GM04504 (cell line): ENCODE measurements around the gene SLCO2A1.

Source experiments
- DNase-seq: peaks from one replicate; pipeline ENCODE4 v3.0.0-alpha.2; 2012; ENCODE audit warnings: low read depth

Gene SLCO2A1

DNA sequence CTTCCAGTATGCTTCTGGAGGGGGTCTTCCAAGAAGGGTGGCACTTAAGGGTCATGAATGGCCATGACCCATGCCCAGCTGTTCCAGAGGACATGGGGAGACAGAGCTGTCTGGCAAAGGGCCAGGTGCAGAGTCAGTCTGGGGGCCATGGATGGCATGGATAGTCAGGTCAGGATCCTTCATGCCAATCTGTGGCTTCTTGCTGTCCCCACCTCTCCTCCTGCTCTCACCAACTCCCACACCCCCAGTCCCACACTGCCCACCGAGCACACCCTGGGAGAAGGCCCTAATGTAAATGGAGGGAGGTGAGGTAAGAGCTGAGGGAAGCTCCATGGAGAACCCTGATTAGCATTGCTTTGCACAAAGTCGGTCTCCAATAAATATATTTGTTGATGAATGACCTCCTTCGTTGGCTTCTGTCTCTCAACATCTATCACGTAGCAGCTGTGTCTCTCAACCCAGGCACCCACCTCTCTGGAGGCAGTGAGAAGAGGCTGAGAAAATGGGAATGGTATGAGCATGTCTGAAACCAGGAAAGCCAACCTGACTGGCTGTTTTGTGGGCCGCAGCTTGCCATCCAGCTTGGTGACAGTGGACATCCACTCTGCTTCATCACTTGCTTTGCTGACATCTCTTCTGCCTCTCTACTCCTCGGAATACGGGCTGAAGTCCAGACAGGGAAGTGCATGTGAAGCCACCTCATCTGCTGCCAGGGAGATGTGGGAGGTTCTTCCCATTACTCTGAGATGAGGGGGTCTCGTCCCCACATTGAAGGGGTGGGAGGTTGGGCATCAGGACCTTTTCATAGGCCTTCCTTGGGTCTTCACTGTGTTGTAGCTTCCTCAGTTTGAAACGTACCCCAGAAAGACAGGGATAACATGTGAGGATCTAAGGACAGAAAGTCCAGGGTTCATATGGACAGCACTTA, 96.4 kb downstream of the SLCO2A1 start:
- DNase-seq, result no peak

- no peak for DNase-seq
These were observed 97.7 kb downstream of the SLCO2A1 start for GRCh38 chr3:133932009-133932408.

DNA sequence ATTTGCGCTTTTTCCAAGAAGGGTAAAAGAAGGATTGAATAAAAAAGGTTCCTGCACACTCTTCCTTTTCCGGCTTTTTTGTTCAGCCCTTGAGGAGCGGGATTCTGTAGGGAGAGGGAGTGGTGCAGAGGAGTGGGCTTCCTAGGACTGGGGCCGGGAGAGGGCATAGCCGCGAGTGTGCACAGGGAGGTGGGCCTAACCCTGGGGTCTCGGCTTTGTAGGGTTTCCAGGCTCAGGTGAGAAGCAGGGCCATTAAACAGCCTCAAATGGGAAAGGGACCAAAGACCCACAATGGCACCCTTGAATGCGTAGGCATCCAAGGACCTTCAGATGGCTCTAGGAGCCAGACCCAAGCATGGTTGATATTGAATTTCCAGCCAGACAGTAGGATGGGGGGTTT, 98.6 kb downstream of the SLCO2A1 start:
- no peak for DNase-seq

- DNase-seq, result no peak
These were observed 99.3 kb downstream of the SLCO2A1 start for GRCh38 chr3:133930341-133930933.

DNA sequence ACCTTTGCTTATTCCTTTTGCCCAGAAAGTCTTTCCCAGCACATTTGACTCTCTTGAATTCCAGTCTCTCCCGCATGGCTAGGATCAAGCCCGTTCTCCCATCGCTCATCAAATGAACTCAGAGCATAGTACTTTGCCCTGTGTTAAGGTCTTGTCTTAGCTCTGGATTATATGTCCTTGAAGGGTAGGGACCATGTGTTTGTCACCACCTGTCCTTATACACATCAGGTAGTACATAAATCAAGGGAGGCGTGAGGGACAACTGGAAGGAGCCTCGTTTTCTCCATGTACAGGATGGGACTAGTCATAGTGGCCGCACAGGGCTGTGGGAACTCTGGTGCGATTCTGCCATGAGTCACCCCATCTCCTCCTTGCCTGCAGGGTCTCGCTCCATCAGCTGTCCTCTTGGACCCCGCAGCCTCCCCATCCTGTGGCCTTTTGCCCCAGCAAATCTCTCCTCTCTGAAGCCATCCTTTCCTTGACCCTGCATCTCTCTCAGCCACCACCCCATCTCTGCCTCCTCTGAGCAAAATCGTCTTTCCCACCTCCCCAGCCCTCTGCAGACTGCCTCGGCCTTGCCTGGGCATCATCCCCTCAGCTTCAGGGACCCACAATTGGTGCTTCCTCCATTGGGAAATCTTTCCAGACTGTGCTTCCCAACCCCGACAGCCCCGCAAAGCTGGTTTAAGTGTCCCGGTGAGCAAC, 100.7 kb downstream of the SLCO2A1 start:
- no peak for DNase-seq

DNA sequence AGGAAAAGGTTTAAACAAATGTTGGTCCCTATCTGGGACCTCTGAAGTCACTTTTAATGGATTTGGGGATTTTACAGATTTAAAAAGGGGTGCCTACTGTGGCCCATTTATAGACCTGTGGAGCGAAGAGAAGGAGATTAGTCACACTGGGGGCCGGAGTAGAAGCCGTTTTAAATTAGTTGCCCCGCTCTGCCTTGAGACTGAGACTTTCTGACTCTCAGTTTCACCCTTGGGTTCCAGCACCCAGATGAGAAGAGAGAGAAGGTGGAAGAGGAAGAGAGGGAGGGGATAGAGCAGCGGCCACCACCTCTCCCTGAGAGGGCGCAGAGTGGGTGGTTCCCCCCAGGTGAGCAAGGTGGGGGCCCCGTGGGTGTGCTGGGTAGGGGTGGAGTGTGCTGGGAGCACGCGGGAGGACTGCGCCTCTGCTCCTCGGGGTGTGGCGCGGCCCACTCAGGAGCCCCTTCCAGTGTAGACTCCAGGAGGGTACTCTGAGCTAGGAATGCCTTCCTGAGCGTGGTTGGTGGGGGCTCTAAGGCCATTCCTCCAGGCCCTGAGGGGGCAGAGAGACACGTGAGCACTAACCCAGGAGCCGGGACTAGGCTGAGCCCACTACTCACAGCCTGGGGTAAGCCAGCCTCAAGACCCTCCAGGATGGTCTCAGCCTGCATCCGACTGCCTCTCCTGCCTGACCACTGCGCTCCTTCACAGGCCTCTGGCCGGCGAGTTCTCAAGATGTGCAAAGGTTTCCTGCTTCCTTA, 101.4 kb downstream of the SLCO2A1 start:
- DNase-seq, result no peak

DNA sequence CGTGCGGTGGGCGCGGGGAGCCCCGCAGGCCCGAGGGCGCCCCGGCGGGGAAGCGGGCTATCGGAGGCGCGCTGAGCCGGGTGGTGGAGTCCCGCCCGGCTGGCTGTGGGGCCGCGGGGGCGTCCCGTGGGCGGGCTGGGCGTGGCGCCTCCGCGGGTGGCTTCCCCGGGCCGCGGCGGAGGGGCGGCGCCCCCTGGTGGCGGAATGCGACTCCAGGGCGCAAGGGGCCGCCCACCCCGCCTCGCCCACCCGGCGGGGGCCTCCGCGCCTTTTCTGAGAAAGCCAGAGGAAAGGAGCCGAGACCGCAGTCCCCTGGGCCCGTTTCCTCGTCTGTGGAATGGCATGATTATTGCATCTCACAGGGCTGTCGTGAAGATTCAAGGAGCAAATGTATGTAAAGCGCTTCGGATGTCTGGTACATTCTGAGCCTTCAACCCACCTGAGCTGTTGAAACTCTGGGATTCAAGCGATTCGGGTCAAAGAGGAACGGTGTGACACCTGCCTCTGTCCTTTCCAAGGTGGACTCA, 102.1 kb downstream of the SLCO2A1 start:
- no peak for DNase-seq

DNA sequence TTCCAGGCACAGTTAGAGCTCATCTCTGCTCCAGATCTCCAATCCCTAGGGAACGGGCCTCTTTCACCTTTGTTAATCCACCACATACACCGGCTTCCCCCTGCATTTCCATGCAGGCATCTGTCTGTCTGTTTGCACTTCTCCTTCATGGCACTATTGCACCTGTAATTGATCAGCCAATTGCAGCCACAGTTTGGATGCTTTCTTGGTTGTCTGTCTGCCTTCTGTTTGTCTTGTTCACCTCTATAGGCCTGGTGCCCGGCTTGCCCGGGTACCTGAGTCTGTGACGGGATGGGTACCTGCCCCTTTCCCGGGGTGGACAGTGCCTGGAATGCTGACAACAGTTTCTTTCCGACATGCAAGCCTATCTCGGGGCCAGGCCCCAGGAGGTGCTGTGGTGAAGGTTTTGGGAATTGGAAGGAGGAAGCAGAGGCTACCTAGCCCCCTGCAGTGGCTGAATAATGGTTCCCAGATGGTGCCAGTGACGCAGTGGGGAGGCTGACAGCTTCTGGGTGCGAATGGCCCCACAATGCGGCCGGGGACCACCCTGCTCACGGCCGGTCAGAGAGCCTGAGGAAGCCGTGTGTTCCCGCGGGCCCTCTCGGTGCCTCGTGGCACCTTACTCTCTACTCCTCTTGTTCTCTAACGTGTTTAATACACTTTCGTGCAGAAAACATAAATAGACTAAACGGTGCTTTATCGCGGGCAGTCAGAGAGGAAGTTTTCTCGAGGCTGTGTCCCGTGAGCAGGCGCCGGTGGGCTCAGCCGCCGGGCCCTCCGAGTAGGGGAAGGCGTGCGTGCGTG, 102.8 kb downstream of the SLCO2A1 start:
- no peak for DNase-seq

- no peak for DNase-seq
These were observed 103.6 kb downstream of the SLCO2A1 start for GRCh38 chr3:133925960-133926735.

DNA sequence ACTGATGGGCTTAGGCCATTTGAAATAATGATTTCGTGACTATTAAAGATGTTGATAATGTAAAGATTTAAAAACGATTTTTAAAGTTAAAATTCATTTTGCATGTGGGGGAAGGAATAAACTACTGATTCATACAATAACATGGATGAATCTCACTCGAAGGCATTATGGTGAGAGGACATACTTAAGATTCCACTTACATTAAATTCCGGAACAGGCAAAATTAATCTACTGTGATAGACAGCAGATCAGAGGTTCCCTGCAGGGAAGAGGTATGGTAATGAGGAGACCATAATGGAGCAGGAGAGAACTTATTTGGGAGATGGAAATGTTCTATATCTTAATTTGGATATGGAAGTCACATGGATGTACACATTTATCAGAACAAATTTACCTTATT, 105.7 kb downstream of the SLCO2A1 start:
- no peak for DNase-seq

GRCh38 chr3:133921592-133921991, 108.1 kb downstream of the SLCO2A1 start:
- no peak for DNase-seq

DNA sequence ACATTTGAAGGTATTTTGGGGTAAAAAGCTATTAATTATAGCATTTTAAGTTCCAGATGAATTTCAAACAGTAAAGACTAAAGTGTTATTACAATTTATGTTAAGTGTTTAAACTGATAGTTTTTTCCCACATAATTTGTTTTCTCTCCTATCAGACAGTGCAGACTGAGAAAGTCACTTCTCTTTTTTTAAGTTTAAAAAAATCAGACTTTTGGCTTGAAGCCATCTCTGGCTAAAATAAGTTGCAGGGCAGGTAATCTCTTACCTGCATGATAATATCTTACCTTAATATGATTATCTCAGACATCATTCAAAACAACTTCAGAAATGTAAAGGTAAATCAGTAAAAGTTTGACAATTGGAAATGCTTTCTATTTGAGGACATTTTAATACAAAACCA, 112.6 kb downstream of the SLCO2A1 start:
- DNase-seq, result no peak

DNA sequence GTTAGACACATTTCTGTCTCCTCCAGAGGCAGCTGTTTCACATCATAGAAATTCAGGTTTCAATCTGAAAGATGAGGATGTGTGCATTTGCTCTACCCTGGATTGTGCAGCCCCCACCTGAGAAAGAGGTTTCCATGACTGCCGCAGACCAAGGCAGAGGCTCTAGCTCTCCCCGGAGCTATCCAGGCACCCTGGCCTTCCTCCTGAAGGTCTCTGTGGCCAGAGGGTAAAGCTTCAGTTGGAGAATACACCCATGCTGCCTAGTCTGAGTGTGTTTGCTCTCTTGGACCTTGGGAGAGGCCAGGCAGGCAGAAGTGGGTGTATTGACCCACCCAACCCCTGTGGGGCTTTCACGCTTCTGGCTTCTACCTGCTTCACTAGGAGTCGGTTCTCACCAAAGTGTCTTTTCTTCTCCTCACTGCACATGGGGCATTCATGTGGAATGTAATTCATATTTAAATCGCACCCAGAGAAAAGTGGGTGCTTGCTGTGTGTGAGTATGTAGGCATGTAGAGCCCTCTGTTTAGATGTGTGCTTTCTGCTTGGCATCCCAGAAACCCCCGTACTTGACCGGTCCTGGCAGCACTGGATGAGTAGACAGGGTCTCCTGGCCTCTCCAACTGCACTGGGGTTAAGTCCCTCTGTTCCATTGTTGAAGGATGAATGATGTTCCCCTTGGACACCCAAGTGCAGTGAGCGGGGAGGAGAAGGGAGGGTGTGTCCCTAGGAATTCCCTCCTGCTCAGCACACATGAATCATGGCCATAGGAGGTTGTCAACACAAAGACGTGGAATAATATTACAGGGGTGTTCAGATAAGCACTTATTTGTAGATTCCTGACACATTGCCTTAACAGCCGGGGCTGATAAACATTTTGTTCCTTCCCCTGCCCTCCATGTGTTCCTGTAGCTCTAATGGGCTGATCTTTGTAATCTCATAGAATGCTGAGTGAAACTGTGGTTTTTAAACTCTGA, 113.8 kb downstream of the SLCO2A1 start:
- no peak for DNase-seq

- DNase-seq, result no peak
These were observed 114.7 kb downstream of the SLCO2A1 start for GRCh38 chr3:133914839-133915600.

DNA sequence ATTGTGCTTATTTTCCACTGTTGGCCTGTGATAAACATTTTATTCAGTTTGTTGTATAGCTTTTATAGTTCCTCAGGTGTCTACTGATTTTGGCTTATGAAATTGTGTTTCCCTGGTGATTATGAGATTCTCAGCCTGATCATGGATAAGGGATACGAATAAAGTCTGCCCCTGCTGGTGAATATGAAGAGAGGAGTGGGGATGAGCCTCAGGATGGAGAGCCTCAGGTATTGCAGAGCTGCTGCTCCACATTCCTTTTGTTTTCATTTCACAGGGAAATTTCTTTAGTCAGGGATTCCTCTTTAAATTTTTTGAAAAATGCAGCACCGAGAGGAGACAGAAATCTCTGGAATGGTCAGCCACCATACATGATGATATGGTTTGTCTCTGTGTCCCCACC, 119.3 kb downstream of the SLCO2A1 start:
- DNase-seq, result no peak

GRCh38 chr3:133905376-133905775, 124.3 kb downstream of the SLCO2A1 start:
- no peak for DNase-seq

DNA sequence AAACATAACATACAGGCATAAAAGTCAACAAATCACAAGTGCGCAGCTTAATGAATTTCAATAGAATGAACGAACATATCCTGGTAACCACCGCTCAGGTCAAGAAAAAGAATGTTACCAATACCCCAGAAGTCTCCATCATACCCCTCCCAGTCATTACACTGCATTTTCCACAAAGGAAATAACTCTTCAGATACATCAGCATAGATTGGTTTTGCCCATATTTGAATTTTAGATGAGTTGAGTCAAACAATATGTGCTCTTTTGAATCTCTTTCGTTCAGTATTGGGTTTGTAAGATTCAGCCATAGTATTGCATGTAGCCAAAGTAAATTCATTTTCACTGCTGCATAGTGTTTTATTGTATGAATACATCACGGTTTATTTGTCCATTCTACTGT, 127.9 kb downstream of the SLCO2A1 start:
- no peak for DNase-seq

DNA sequence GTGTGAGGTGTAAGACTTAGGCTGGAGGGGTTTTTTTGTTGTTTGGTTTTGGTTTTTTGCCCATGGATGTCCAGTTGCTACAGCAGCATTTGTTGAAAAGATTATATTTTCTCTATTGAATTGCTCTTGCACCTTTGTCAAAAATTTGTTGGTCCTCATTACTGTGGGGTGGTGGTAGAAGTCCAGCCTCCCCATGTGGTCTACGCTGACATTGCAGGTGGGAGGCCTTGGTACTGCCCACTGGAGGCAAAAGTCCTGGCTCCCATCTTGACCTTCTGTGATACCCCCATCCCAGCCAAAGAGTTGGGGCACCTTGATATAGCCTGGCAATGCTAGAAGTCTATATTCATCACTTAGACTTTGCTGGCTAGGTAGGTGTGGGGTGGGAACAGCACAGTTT, 128.6 kb downstream of the SLCO2A1 start:
- DNase-seq, result no peak
